ENCODE data around the gene ATP8A2.

ATP8A2 gene

DNA sequence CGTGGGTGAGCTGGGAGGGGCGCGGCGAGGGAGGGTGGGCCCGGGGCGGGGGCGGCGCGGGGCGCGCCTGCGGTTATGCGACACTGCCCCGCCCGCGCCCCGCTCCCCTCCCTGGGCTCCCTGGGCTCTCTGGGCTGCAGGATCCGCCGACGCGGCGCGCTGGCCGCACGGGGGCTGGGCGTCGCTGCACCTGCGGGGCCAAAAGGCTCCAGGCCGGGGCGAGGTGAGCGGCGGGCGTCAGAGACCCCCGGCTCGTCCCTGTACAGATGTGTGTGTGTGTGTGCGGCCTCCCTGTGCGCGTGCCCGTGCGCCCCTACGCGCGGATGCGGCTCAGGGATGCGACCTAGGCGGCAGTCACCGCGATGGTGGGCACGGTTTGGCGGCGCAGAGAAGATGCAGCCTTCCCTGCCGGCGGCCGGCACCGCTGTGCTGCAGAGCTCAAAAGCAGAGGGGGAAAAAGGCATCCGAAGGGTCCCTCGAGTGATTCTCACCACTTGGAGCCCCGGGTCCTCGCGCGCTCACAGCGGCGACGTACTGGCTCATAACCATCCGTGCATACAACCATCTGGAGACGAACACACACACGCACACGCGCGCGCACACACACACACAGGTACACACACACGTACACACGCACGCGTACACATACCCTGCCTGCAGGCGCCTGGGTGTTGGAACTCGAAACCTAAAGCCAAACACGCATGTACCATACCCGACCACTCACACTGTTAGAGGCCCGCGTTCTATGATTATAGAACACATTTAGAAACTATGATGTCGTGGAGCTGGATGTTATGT lies 709 bp downstream of the ATP8A2 start:
- Mint-ChIP-seq H3K9me3 (no peaks in the 10 kb centered on the region), H3K27ac (no peak overlapping the region), H3K27me3 (peaks cover 83% of the 10 kb centered on the region), H3K4me3 (peak overlapping the region; percentile 3), H3K36me3 (no peaks in the 10 kb centered on the region), H3K4me1 (peaks cover 7% of the 10 kb centered on the region)
- no peak for DNase-seq
- CTCF ChIA-PET, result no interaction called here

DNA sequence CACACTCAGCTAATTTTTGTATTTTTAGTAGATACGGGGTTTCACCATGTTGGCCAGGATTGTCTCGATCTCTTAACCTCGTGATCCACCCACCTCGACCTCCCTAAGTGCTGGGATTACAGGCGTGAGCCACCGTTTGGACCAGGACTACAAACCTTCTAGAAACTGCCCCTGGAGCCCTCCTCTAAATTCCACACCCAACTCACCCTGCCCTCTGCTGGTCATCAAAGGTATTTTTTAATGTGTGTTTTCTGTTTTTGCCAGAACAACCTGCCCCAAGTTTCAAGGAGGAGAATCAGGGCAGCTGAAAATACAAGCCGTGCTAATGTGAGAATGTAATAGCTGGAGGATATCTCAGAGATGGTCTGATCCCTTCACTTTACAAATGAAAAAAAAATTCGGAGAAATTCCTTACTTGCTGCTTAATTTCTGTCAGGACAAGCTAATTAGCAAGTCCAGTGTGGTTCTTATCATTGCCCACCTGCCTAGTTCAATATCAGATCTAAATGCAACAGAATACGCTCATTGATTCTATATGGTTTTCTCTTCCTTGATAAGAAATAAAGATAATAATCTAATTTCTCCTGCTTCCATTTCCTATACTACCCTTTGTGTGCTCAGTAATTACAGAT lies 4.1 kb downstream of the ATP8A2 start:
- Mint-ChIP-seq H3K27me3 (peaks cover 65% of the 10 kb centered on the region), H3K36me3 (no peaks in the 10 kb centered on the region)

DNA sequence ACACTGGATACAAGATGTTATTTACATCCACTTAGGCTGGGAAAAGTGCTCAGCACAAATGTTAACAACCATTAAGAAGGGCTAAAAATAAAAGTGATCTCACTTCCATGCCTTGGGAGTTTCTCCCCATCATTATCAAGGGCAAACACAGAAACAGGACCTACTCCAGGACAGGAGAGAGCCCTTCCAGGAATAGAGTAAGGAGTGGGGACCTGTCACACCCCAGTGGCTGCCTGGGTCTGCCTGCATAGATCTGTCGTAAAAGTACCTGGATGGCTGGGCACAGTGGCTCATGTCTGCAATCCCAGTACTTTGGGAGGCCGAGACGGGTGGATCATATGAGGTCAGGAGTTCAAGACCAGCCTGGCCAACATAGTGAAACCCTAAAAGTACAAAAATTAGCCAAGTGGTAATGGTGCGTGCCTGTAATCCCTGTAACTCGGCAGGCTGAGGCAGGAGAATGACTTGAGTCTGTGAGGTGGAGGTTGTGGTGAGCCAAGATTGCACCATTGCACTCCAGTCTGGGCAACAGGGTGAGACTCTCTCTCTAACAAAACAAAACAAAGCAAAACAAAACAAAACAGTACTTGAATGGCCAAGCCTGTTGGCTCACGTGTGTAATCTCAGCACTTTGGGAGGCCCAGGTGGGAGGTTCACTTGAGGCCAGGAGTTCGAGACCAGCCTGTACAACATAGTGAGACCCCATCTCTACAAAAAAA lies 5.6 kb downstream of the ATP8A2 start:
- peaks cover 55% of the 10 kb centered on the region for H3K27me3 Mint-ChIP-seq
- CTCF ChIA-PET, result interaction anchor here (0.6 kb wide), 2 partner anchors 120 to 156 kb away, joined by 3 read pairs; no protein-coding TSS in a partner anchor
- H3K36me3 Mint-ChIP-seq, result no peaks in the 10 kb centered on the region
- H3K4me3 Mint-ChIP-seq, result no peak overlapping the region
- H3K27ac Mint-ChIP-seq, result no peak overlapping the region
- no peaks in the 10 kb centered on the region for H3K9me3 Mint-ChIP-seq
- no peaks in the 10 kb centered on the region for H3K4me1 Mint-ChIP-seq
- DNase-seq, result no peak

More for the DNA sequence above, 4.1 kb downstream of the ATP8A2 start:
- peak; percentile 43 for DNase-seq
- Mint-ChIP-seq H3K4me3 (no peak overlapping the region), H3K4me1 (peaks cover 7% of the 10 kb centered on the region), H3K9me3 (no peaks in the 10 kb centered on the region), H3K27ac (no peak overlapping the region)
- CTCF ChIA-PET, result interaction anchor here (0.7 to 3.0 kb wide), 13 partner anchors 8 to 381 kb away, joined by 3 to 24 read pairs (median 4); no protein-coding TSS in a partner anchor

DNA sequence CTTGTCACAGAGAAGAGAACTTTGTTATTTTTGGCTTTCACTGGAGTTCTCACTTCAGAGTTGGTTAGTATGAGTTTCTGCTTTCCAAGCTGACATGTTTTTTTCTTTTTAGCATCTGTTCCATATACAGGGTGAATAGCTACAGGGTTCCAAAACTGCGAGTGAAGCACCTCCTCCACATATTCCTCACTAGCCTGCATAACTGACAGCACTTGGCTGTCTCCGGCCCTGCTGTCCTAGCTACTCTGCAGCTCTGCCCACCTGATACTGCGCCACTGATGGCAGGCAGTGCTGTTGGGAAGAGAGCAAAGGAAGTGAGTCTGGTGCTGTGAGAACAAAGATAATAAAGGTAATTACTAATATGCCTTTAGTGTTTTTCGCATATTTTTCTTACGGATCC lies 6.8 kb downstream of the ATP8A2 start:
- Mint-ChIP-seq H3K27me3 (peaks cover 43% of the 10 kb centered on the region), H3K4me3 (no peak overlapping the region), H3K9me3 (no peaks in the 10 kb centered on the region), H3K4me1 (no peaks in the 10 kb centered on the region), H3K27ac (no peak overlapping the region), H3K36me3 (no peaks in the 10 kb centered on the region)
- CTCF ChIA-PET, result no interaction called here
- no peak for DNase-seq

DNA sequence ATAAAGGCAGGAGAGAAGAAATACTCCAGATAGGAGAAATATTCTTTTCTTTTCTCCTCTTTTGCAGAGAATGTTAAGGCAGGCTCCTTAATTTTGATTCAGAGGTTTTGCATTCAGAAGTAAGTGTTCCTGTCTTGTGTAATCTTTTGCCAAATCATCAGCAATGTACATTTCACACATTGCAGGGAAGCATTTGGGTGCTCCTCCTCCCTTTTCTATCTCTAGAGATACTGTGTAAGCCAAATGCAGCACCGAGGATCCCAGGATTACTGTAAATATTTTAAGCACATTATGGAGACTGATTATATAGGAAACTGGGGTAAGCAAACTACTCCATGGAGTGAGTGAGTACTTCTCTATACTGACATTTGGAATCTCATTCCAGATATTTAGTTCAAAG lies 7.2 kb downstream of the ATP8A2 start:
- DNase-seq, result no peak
- Mint-ChIP-seq H3K4me1 (no peaks in the 10 kb centered on the region), H3K27ac (no peak overlapping the region), H3K4me3 (no peak overlapping the region), H3K9me3 (no peaks in the 10 kb centered on the region), H3K27me3 (peaks cover 39% of the 10 kb centered on the region), H3K36me3 (no peaks in the 10 kb centered on the region)
- CTCF ChIA-PET, result no interaction called here

DNA sequence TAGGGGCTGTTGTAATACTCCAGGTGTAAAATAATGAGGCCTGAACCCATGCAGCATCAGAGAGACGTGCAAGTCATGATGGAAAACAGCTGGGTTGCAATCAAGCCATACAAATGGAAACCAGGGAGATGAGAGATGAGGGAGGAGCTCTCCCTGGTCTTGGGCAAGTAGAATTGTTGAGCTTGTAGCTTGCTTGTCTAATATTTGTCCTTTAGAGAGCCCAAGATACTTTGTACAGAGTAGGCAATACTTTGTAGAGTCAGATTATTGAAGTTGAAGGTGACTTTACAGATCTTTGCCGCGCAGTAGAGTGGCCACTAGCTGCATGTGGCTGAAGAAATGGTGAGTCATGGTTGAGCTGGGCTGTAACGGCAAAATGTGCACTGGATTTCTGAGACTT lies 8.3 kb downstream of the ATP8A2 start:
- CTCF ChIA-PET, result no interaction called here
- H3K36me3 Mint-ChIP-seq, result no peaks in the 10 kb centered on the region
- H3K4me1 Mint-ChIP-seq, result no peaks in the 10 kb centered on the region
- no peaks in the 10 kb centered on the region for H3K9me3 Mint-ChIP-seq
- H3K4me3 Mint-ChIP-seq, result no peak overlapping the region
- no peak overlapping the region for H3K27ac Mint-ChIP-seq
- peaks cover 38% of the 10 kb centered on the region for H3K27me3 Mint-ChIP-seq
- no peak for DNase-seq

DNA sequence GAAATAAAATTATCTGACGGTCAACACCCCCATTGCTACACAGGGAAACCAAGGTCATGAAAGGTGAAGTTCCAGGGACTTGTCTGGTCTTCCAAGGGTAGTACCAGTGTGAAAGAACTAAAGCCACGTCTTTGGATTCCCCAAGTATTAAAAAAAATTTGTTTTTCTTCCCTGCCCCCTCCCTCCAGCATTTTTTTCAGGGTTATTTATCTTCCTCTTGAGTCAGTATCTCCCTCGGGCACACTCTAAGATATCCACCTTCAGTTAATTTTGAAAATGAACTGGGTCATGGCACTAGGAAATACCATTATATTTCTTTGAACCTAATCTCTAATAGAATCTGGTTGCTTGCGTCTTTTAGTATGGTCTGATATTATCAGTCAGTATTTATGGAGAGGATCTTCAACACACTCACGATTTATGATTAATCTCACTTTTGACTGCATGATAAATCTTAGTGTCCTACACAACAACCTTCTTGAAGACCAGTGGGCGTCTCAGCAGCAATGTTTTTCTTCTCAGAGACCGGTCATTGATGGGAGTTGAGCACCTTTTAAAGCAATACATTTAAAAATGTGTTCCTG lies 9.1 kb downstream of the ATP8A2 start:
- Mint-ChIP-seq H3K27ac (no peak overlapping the region), H3K36me3 (no peaks in the 10 kb centered on the region), H3K27me3 (peaks cover 30% of the 10 kb centered on the region), H3K4me1 (no peaks in the 10 kb centered on the region), H3K9me3 (no peaks in the 10 kb centered on the region), H3K4me3 (no peak overlapping the region)
- CTCF ChIA-PET, result no interaction called here
- DNase-seq, result no peak

DNA sequence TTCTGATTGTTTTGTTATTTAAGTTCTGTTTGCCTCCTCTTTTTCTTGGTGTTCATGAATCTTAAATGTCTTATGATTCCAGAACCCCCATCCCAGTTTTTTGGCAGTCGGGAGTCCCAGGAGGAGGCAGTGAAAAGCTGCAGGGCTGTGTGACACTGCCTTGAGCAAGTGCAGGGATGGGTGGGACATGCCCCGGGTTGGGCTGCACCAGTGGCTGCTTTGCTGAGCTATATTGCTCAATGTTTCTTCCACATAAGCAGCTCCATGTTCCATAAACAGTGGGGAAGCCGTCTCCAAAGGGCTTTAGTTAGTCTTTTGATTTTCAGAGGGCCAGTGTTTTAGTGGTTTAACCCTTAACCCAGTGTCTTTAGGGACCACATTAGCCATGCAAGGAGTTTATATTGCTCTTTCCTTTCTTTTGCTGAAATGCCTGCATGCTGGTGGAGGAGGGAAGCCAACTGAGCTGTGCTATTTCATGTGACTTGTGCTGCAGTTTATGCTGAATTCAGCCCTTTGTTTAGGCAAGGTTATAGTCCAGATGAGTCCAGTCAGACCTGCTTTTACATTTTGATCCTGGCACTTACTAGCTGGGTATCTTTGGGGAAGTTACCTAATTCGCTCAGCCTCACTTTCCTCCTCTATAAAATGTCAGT lies 13.1 kb downstream of the ATP8A2 start:
- CTCF ChIA-PET, result interaction anchor here (1.3 kb wide), 1 partner anchor 10 kb away, joined by 3 read pairs; no protein-coding TSS in a partner anchor
- Mint-ChIP-seq H3K27ac (no peak overlapping the region), H3K4me3 (no peak overlapping the region), H3K27me3 (peaks cover 26% of the 10 kb centered on the region), H3K4me1 (no peaks in the 10 kb centered on the region), H3K9me3 (no peaks in the 10 kb centered on the region), H3K36me3 (no peaks in the 10 kb centered on the region)
- DNase-seq, result no peak

DNA sequence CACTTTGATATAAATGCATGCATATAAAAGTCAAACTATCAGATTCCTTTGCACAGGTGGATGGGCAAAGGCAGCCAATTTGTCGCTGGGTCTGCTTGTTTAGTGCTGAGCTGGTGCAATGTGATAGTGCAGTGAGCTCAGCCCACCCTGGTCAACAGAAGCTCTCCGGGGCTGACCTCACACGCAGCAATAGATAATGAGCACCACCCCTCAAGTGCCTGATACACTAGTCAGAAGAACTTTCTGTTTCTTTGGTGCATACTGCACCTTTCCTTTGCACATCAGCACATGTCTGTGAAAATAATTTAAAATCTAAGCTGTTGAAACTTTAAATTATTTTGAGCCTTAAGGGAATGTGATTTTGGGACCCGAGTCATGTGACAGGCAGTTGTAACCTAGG lies 20.2 kb downstream of the ATP8A2 start:
- Mint-ChIP-seq H3K9me3 (no peaks in the 10 kb centered on the region), H3K27me3 (peaks cover 16% of the 10 kb centered on the region), H3K36me3 (no peaks in the 10 kb centered on the region), H3K27ac (no peak overlapping the region), H3K4me3 (no peak overlapping the region), H3K4me1 (no peaks in the 10 kb centered on the region)
- CTCF ChIA-PET, result no interaction called here
- no peak for DNase-seq

DNA sequence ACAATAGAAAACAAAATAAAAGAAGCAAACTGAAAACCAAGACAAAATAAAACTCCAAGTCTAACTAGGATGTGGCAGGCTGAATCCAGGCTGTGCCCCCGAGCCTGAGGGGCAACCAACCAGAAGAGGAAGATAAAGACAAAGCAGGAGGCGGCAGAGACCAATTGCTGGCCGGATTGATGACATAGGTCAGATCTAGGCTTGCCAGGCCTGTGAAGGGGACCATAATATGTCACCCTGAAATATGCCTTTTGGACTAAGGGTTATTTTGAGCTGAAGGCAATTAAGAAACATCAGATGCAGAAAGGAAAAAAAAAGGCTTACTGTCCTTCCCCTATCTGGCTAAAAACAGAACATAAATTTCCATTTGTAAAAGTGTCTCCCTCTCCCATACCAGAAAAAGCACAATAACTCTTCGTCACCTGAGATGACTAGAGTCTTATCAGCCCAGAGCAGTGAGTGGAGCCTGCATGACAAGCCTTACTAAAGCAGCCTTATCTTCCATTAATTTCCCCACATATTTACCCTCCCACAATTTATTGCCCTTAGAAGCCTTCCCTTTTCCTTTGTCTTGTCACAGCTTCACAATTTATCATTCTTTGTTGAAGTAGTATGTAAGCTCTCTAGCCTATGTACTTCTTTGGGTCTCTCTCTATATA lies 22.8 kb downstream of the ATP8A2 start:
- Mint-ChIP-seq H3K36me3 (no peaks in the 10 kb centered on the region), H3K9me3 (no peaks in the 10 kb centered on the region), H3K4me1 (no peaks in the 10 kb centered on the region), H3K27me3 (peaks cover 18% of the 10 kb centered on the region), H3K27ac (no peak overlapping the region), H3K4me3 (no peak overlapping the region)
- no peak for DNase-seq
- CTCF ChIA-PET, result no interaction called here

DNA sequence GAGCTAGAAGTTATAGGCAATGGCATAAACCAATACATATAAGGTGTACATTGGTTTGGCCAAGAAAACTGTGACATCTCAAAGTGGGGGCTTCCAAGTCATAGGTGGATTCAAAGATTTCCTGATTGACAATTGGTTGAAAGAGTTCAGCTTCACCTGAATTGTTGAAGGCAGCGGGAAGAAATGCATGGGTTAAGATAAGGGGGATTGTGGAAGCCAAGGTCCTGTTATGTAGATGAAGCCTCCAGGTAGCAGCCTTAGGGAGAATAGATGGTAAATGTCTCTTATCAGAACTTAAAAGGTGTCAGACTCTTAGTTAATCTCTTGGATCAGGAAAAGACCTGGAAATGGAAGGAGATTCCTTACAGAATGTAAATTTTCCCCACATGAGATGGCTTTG lies 26.0 kb downstream of the ATP8A2 start:
- Mint-ChIP-seq H3K27me3 (peaks cover 22% of the 10 kb centered on the region), H3K27ac (no peak overlapping the region), H3K4me3 (no peak overlapping the region), H3K36me3 (no peaks in the 10 kb centered on the region), H3K4me1 (no peaks in the 10 kb centered on the region), H3K9me3 (no peaks in the 10 kb centered on the region)
- DNase-seq, result no peak
- CTCF ChIA-PET, result no interaction called here

DNA sequence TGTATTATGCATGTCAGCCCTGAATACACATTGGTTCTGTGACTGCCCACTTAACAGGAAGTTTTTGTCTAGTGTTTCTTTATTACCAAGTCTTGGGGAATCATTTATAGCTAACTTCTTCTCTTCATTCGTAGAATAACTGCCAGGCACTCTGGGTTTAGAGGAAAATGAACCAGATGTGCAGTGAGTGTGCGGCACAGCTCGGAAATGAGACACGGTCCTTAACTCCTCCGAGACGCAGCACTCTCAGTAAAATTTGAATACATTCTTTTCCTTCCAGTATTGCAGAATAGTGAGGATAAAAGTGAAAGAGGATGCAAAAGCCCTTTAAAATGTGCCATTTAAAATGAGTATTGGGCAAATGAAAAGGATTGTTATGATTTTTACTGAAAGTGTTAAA lies 29.2 kb downstream of the ATP8A2 start:
- no peaks in the 10 kb centered on the region for H3K9me3 Mint-ChIP-seq
- CTCF ChIA-PET, result no interaction called here
- H3K27me3 Mint-ChIP-seq, result peaks cover 31% of the 10 kb centered on the region
- H3K36me3 Mint-ChIP-seq, result no peaks in the 10 kb centered on the region
- no peak overlapping the region for H3K4me3 Mint-ChIP-seq
- no peak for DNase-seq
- no peak overlapping the region for H3K27ac Mint-ChIP-seq
- no peaks in the 10 kb centered on the region for H3K4me1 Mint-ChIP-seq

DNA sequence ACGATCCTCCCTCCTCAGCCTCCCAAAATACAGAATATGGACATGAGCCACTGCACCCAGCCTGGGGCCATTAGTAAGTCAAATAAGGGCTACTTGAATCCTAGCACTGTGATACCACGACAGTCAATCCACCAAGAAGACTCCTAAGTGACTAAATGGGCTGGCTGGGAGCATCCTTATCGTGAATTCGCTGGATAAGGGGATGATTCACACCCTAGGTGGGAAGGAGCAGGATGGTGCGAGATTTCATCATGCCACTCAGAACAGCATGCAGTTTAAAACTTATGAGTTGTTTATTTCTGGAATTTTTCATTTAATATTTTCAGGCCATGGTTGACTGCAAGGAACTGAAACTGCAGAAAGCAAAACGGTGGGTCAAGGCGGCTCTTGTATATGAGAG lies 30.2 kb downstream of the ATP8A2 start:
- CTCF ChIA-PET, result no interaction called here
- peaks cover 27% of the 10 kb centered on the region for H3K27me3 Mint-ChIP-seq
- DNase-seq, result no peak
- H3K4me3 Mint-ChIP-seq, result no peak overlapping the region
- H3K36me3 Mint-ChIP-seq, result no peaks in the 10 kb centered on the region
- no peak overlapping the region for H3K27ac Mint-ChIP-seq
- H3K9me3 Mint-ChIP-seq, result no peaks in the 10 kb centered on the region
- no peaks in the 10 kb centered on the region for H3K4me1 Mint-ChIP-seq

DNA sequence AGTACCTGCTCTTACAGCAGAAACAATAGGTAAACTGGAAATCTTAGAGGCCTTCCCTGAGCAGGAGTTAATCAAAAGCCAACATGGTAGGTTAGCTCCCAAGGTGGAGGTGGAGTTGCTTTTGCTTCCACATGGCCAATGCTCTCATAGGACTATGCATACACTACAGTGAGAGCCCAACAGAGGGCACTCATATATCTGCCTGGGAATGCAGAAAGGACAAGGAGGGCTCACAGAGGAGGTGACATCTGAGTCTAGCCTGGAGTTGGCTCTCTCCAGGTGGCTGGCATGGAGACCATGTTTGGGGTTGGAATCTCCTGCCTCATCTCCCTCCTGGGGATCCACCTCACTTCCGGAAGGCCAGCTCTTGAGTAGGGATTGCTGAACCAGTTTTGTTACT lies 34.6 kb downstream of the ATP8A2 start:
- DNase-seq, result no peak

More for the DNA sequence above, 34.6 kb downstream of the ATP8A2 start:
- H3K36me3 Mint-ChIP-seq, result no peaks in the 10 kb centered on the region
- no peaks in the 10 kb centered on the region for H3K4me1 Mint-ChIP-seq
- H3K27ac Mint-ChIP-seq, result no peak overlapping the region
- H3K4me3 Mint-ChIP-seq, result no peak overlapping the region
- H3K9me3 Mint-ChIP-seq, result no peaks in the 10 kb centered on the region
- peaks cover 12% of the 10 kb centered on the region for H3K27me3 Mint-ChIP-seq
- CTCF ChIA-PET, result no interaction called here

Measured in activated naive CD4-positive, alpha-beta T cell treated with anti-CD3 and anti-CD28 coated beads, Interleukin-2, amount 10 ng/mL, durations not matched to agents 7 days and 5 days (primary cell).